Spleen (tissue), 11 donors: ENCODE results near the gene DAB2IP. TPM values are rescaled to one million over a fixed set of nuclear protein-coding genes. Genes with fewer than 3 reads are reported as not detected.

Source experiments
- DNase-seq: peaks from one replicate; pipeline ENCODE4 v3.0.0-alpha.2; 2020
- H3K27ac ChIP-seq, 8 donors: fragments of 200-600 bp; sonication (generic) in 7 of 8; 1 replicate in 4 of 8; 2 replicates in 4 of 8; pipeline versions ENCODE4 v1.5.0 to v1.8.0; 2016 to 2021; ENCODE audit warnings: inconsistent platforms in 4 of 8, mild to moderate bottlenecking in 4 of 8, moderate library complexity in 1 of 8
- H3K27me3 ChIP-seq, 7 donors: fragments of 200-600 bp; sonication (generic) in 6 of 7; replicated peaks in 1 of 7; 1 replicate in 4 of 7; 2 replicates in 3 of 7; pipeline versions ENCODE4 v1.5.0 to v1.8.0; 2016 to 2021; ENCODE audit warnings: inconsistent platforms in 3 of 7, mild to moderate bottlenecking in 1 of 7
- H3K36me3 ChIP-seq, 6 donors: fragments of 200-600 bp; sonication (generic) in 5 of 6; 1 replicate in 4 of 6; 2 replicates in 2 of 6; pipeline versions ENCODE4 v1.5.0 to v1.8.0; 2016 to 2021; ENCODE audit warnings: inconsistent platforms in 2 of 6
- H3K4me1 ChIP-seq, 6 donors: fragments of 200-600 bp; sonication (generic) in 5 of 6; 1 replicate in 3 of 6; 2 replicates in 3 of 6; pipeline versions ENCODE4 v1.5.0 to v1.8.0; 2016 to 2021; ENCODE audit warnings: inconsistent platforms in 3 of 6
- H3K4me3 ChIP-seq, 8 donors: fragments of 200-600 bp; sonication (generic) in 7 of 8; 1 replicate in 4 of 8; 2 replicates in 4 of 8; pipeline versions ENCODE4 v1.5.0 to v1.8.0; 2016 to 2021; ENCODE audit warnings: inconsistent platforms in 4 of 8, mild to moderate bottlenecking in 4 of 8, moderate library complexity in 2 of 8
- H3K9me3 ChIP-seq, 8 donors: fragments of 200-600 bp; sonication (generic) in 7 of 8; 1 replicate in 4 of 8; 2 replicates in 4 of 8; pipeline versions ENCODE4 v1.5.0 to v1.8.0; 2016 to 2021; ENCODE audit warnings: inconsistent platforms in 4 of 8
- POLR2A ChIP-seq, 3 donors: fragments of 450-650 bp; IDR thresholded peaks; one replicate each; pipeline ENCODE4 v1.5.1; 2017; ENCODE audit warnings: antibody characterized with exemption in 3 of 3, mild to moderate bottlenecking in 1 of 3
- POLR2AphosphoS5 ChIP-seq, 3 donors: sonication (generic); formaldehyde crosslinking; IDR thresholded peaks; one replicate each; pipeline ENCODE4 v1.5.1; 2017; ENCODE audit warnings: antibody characterized with exemption in 3 of 3
- WGBS, 5 donors: extraction: QIAGEN DNeasy Blood & Tissue Kit in 3 of 5; methylation state at CpG; one replicate each; pipeline versions ENCODE4 v1.1.5 to v1.1.7; 2013 to 2018; 5-methylcytosine and 5-hydroxymethylcytosine counted together
- intact Hi-C: fragments of 100-400 bp; cut with DNase I; formaldehyde crosslinking; loops from one replicate; pipeline ENCODE4 v1.15.0; 2023; ENCODE audit warnings: low total_unique reads
- polyA plus RNA-seq, 3 donors: library from polyadenylated mRNA; stranded (reverse); fragments of 200-250 nt; gene quantifications; one replicate each; pipeline ENCODE4 v1.2.1, GENCODE V29; 2013
- total RNA-seq, 7 donors: library from RNA; depleted of rRNA in 3 of 7; stranded (reverse); fragments of >200 nt in 3 of 7; fragmentation: NEBNext Ultra II Directional in 4 of 7; extraction: Animal tissue kit (Norgen Biotek cat#: 25700) in 4 of 7; gene quantifications; one replicate each; pipeline versions ENCODE4 v1.1.0 to v1.2.1, GENCODE V29; 2016 to 2021
- TF ChIP-seq, protein P1 (sequence below), 11 experiments: fragments of 200-600 bp in 7 of 11; fragments of 450-650 bp in 4 of 11; sonication (generic) in 4 of 11; IDR thresholded peaks in 8 of 11; conservative IDR thresholded peaks in 3 of 11; 1 replicate in 7 of 11; 2 replicates in 4 of 11; pipeline versions ENCODE4 v1.4.0 to v1.8.0; 2016 to 2021; ENCODE audit warnings: antibody characterized with exemption in 11 of 11, inconsistent platforms in 4 of 11, mild to moderate bottlenecking in 1 of 11
- donor health status: healthy with polysubstance abuse.
- donor health status: DM: no; HTN: no; CAD: no; lungs with moderate emphysema.
- donor health status: DM: no; HTN: no; CAD: no.
- donor health status: Bipolar disorder and iron deficiency.
- donor health status: healthy.
- donor health status: DM: no; HTN: no; CAD: no.
- donor health status: DM: yes; HTN: yes; CAD: no.

DAB2IP gene
- total and polyA plus RNA-seq, 10 donors: 5.0 to 83.0 (median 38.1) TPM

DNA sequence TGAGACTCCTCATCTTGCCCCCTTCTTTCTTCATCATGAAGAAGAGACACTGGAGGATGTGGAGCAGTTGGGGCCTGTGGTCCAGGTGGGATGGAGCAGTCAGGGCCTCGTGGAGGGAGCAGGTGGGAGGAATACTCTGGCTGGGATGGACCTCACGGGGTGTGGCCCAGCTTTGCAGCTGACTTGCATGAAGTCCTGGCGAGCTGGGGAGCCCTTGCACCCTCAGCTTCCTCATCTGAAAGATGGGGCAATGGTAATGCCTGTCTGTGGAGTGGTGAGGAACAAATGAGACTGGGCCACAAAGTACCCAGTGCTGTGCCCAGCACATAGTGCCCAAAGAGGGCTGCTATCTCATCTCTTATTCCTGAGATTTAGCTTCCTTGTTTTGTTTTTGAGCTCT, 91.5 kb downstream of the DAB2IP start:
- intact Hi-C loops: loop anchor here (10.0 kb wide), 1 partner anchor 252 kb away; no protein-coding TSS in a partner anchor
- WGBS, 5 donors: 58 to 73% (median 60%) methylated on average over 3 of the region's 3 CpGs
- H3K4me1 ChIP-seq: peaks cover 18 to 80% (median 53%) of the 10 kb centered on the region in 6 donors
- H3K27me3 ChIP-seq: no peaks in the 10 kb centered on the region
- H3K9me3 ChIP-seq: no peaks in the 10 kb centered on the region
- TF ChIP-seq POLR2AphosphoS5 (IDR thresholded peaks at IDR 0.05) (no peak), POLR2A (IDR thresholded peaks at IDR 0.05) (no peak)
- TF ChIP-seq, protein P1, sequence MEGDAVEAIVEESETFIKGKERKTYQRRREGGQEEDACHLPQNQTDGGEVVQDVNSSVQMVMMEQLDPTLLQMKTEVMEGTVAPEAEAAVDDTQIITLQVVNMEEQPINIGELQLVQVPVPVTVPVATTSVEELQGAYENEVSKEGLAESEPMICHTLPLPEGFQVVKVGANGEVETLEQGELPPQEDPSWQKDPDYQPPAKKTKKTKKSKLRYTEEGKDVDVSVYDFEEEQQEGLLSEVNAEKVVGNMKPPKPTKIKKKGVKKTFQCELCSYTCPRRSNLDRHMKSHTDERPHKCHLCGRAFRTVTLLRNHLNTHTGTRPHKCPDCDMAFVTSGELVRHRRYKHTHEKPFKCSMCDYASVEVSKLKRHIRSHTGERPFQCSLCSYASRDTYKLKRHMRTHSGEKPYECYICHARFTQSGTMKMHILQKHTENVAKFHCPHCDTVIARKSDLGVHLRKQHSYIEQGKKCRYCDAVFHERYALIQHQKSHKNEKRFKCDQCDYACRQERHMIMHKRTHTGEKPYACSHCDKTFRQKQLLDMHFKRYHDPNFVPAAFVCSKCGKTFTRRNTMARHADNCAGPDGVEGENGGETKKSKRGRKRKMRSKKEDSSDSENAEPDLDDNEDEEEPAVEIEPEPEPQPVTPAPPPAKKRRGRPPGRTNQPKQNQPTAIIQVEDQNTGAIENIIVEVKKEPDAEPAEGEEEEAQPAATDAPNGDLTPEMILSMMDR (IDR thresholded peaks at IDR 0.05 in 8 of 11, conservative IDR thresholded peaks at IDR 0.05 in 3 of 11): no peak
- H3K27ac ChIP-seq: peak overlapping the region; percentile 40 to 87 (median 84)
- no peaks in the 10 kb centered on the region for H3K36me3 ChIP-seq
- H3K4me3 ChIP-seq: no peak overlapping the region
- DNase-seq: no peak

DNA sequence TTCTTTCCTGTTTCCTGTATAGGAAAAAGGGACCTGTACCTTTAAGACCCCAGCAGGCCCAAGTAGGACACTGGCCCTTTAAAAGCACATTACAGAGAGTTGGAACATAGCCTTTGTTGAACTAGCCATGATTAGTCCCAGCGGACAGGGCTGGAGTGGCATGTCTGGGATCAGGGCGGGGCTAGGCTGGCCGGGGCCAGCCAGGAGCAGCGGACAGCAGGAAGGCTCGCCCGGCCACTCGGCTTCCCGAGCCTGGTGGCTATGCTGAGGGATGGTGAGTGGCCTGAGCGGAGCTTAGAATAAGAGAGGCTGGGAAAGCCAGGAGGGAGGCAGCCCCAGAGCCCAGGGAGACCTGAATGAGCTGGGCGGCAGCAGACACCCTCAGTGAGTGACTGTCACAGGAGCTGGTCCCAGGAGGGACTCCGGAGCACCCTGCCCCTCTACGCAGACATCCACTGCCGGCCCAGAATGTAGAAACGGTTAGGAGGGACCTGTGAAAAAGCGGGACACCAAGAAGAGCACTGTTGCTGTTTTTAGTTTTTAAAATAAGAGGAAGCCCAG, 92.1 kb downstream of the DAB2IP start:
- H3K4me3 ChIP-seq: peak overlapping the region; percentile 21 to 68 (median 33)
- 60 to 79% (median 74%) methylated on average over 15 of the region's 15 CpGs for WGBS, 5 donors
- intact Hi-C loops: loop anchor here (10.0 kb wide), 1 partner anchor 251 kb away; no protein-coding TSS in a partner anchor
- H3K27ac ChIP-seq: peak overlapping the region; percentile 75 to 87 (median 84)
- peaks cover 22 to 80% (median 55%) of the 10 kb centered on the region in 6 donors for H3K4me1 ChIP-seq
- no peaks in the 10 kb centered on the region for H3K27me3 ChIP-seq
- H3K36me3 ChIP-seq: no peaks in the 10 kb centered on the region
- no peaks in the 10 kb centered on the region for H3K9me3 ChIP-seq
- TF ChIP-seq POLR2AphosphoS5 (IDR thresholded peaks at IDR 0.05) (peak; percentile 60 to 86 (median 83)), POLR2A (IDR thresholded peaks at IDR 0.05) (no peak)
- TF ChIP-seq, protein P1 (IDR thresholded peaks at IDR 0.05 in 8 of 11, conservative IDR thresholded peaks at IDR 0.05 in 3 of 11): peak in 8 of 11 experiments; percentile 16 to 55 (median 43)
- DNase-seq: peak; percentile 87

DNA sequence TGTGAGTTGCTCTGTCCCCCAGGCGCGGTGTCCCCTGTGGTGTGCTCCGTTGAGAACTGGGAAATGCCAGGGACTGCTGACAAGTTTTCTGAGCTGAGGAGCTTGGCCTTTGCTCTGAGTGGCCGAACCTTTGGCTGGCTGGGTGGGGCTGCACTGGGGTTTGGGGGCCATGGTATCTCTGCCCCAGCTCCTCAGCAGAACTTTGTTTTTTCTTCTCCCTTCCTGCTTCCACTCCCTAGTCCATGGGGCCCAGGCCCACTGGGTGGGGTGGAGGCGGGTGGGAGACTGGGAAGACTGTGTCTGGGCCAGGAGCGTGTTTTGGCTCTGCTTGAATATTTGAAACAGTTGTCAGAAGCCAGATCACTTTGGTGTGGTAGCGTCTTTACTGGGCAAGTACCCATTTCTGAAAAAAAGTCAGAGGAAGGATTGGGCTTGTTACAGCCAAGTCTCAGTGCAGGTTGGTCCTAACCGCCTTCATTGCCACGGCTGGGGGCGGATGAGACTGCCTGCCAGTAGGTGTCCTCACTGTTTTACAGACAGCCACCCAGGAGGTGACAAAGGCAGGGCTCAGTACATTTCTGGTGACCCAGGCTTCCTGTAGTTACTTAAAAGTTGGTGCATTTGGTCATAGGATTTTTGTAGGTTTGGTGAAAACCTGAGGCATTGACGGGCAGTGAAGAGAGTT, 92.7 kb downstream of the DAB2IP start:
- intact Hi-C loops: loop anchor here (10.0 kb wide), 1 partner anchor 251 kb away; no protein-coding TSS in a partner anchor
- peak; percentile 86 for DNase-seq
- 40 to 63% (median 56%) methylated on average over 8 to 11 of the region's 11 CpGs for WGBS, 5 donors
- TF ChIP-seq, protein P1 (IDR thresholded peaks at IDR 0.05 in 8 of 11, conservative IDR thresholded peaks at IDR 0.05 in 3 of 11): peak in 10 of 11 experiments; percentile 16 to 71 (median 52)
- TF ChIP-seq POLR2A (IDR thresholded peaks at IDR 0.05) (no peak), POLR2AphosphoS5 (IDR thresholded peaks at IDR 0.05) (peak in 2 of 3 donors; percentile 23 to 24)
- peak overlapping the region; percentile 75 to 87 (median 84) for H3K27ac ChIP-seq
- no peaks in the 10 kb centered on the region for H3K27me3 ChIP-seq
- H3K4me1 ChIP-seq: peaks cover 24 to 81% (median 57%) of the 10 kb centered on the region in 6 donors
- peak overlapping the region; percentile 21 to 68 (median 33) for H3K4me3 ChIP-seq
- no peaks in the 10 kb centered on the region for H3K36me3 ChIP-seq
- H3K9me3 ChIP-seq: no peaks in the 10 kb centered on the region
